ENCODE results near the gene KREMEN2. TPM values are rescaled to one million over a fixed set of nuclear protein-coding genes. Genes with fewer than 3 reads are reported as not detected.

The KREMEN2 gene
- total RNA-seq, 2 experiments from 2014 or later: not detected

- H3K27me3 ChIP-seq (ENCODE audit: control insufficient read depth in 1 of 2, insufficient read depth in 2 of 2, low read length in 2 of 2): no peaks in the 10 kb centered on the region
- ATAC-seq (ENCODE audit: poor library complexity): no peak
These were observed 27.6 kb downstream of the KREMEN2 start for GRCh38 chr16:2991566-2992261.

DNA sequence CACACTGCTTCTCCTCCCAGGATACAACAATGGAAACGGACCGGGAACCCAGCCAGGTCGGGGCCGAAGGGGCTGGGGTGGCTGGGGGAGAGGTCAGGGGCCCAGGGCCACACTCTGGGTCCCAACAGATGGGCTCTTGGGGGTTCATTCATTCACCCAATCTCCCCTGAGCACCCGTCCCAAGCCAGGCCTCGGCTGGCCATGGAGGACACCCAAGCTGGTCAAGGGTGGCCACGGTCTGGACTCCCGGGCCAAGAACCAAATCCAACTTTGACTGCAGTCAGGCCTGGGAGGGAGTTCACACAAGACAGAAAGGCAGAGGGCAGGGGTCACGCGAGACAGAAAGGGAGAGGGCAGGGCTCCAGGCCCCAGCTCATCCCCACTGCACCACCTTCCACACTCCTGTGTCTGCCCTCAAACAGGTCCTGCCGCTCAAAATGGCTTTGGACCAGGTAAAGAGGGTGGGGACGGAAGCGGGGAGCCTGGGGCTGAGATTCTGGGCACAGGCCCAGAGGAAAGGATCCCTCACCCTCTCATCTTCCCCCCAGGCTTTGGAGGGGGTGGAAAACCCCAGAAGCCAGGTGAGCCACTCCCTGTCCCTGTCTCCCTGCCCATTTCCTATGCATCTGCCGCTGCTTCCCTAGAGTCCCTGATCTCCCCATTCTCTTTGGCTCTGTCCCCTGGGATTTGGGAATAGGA lies 28.5 kb downstream of the KREMEN2 start:
- ChIA-PET POLR2A (no interaction called here), CTCF (no interaction called here)
- H3K4me1 Mint-ChIP-seq (ENCODE audit: low read depth): no peaks in the 10 kb centered on the region
- no peak overlapping the region for H3K27ac ChIP-seq (ENCODE audit: low read depth in 1 of 2, low read length in 2 of 2)
- no peak overlapping the region for H3K4me3 ChIP-seq (ENCODE audit: low read length)
- H3K4me1 ChIP-seq (ENCODE audit: insufficient read depth, low read length): no peaks in the 10 kb centered on the region
- DNase-seq (no peak), ATAC-seq (ENCODE audit: poor library complexity) (no peak)
- no peaks in the 10 kb centered on the region for H3K9me3 Mint-ChIP-seq
- H3K27me3 Mint-ChIP-seq: no peaks in the 10 kb centered on the region
- H3K27me3 ChIP-seq (ENCODE audit: control insufficient read depth in 1 of 2, insufficient read depth in 2 of 2, low read length in 2 of 2): no peaks in the 10 kb centered on the region
- intact Hi-C loops (cut with DNase I, micrococcal nuclease): no loop called here
- no peaks in the 10 kb centered on the region for H3K36me3 Mint-ChIP-seq (ENCODE audit: low read depth)
- H3K4me3 Mint-ChIP-seq: no peak overlapping the region
- H3K27ac Mint-ChIP-seq: no peak overlapping the region
- no peak for TF ChIP-seq CTCF (IDR thresholded peaks at IDR 0.05)
- no peaks in the 10 kb centered on the region for H3K9me3 ChIP-seq (ENCODE audit: control insufficient read depth in 1 of 2, insufficient read depth in 1 of 2, low read length in 2 of 2)
- no peaks in the 10 kb centered on the region for H3K36me3 ChIP-seq (ENCODE audit: insufficient read depth, low read length)

More at GRCh38 chr16:2991566-2992261, 27.6 kb downstream of the KREMEN2 start:
- intact Hi-C loops (cut with DNase I, micrococcal nuclease): no loop called here
- no peak for DNase-seq
- no peaks in the 10 kb centered on the region for H3K4me1 Mint-ChIP-seq (ENCODE audit: low read depth)
- no peaks in the 10 kb centered on the region for H3K27me3 Mint-ChIP-seq
- H3K4me3 ChIP-seq (ENCODE audit: low read length): no peak overlapping the region
- POLR2A ChIA-PET: no interaction called here
- CTCF ChIA-PET: no interaction called here
- no peak overlapping the region for H3K27ac Mint-ChIP-seq
- no peak overlapping the region for H3K27ac ChIP-seq (ENCODE audit: low read depth in 1 of 2, low read length in 2 of 2)
- H3K9me3 Mint-ChIP-seq: no peaks in the 10 kb centered on the region
- H3K9me3 ChIP-seq (ENCODE audit: control insufficient read depth in 1 of 2, insufficient read depth in 1 of 2, low read length in 2 of 2): no peaks in the 10 kb centered on the region
- H3K36me3 Mint-ChIP-seq (ENCODE audit: low read depth): no peaks in the 10 kb centered on the region
- no peaks in the 10 kb centered on the region for H3K4me1 ChIP-seq (ENCODE audit: insufficient read depth, low read length)
- no peaks in the 10 kb centered on the region for H3K36me3 ChIP-seq (ENCODE audit: insufficient read depth, low read length)
- TF ChIP-seq CTCF (IDR thresholded peaks at IDR 0.05): no peak
- no peak overlapping the region for H3K4me3 Mint-ChIP-seq

DNA sequence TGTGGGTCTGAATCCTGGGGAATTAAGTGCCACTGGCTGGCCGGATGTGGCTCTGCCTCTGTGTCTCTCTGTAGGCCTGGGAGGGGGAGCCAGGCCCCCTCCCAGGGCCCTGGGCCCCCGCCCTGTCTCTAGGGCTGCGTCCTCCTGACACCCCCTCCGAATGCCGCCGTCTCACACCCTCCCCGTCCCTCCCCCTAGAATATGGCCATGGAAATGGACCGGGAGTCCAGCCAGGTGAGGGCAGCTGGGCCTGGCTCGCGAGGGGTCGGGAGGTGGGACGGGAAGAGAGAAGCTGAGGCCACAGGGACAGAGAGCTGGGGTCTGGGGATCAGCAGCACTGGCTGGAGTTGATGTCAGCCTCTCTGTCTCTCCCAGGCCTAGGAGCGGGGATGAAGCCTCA lies 32.2 kb downstream of the KREMEN2 start:
- H3K4me1 ChIP-seq (ENCODE audit: insufficient read depth, low read length): no peaks in the 10 kb centered on the region
- H3K27me3 ChIP-seq (ENCODE audit: control insufficient read depth in 1 of 2, insufficient read depth in 2 of 2, low read length in 2 of 2): no peaks in the 10 kb centered on the region
- Mint-ChIP-seq H3K9me3 (no peaks in the 10 kb centered on the region), H3K4me1 (ENCODE audit: low read depth) (no peaks in the 10 kb centered on the region), H3K27ac (no peak overlapping the region), H3K36me3 (ENCODE audit: low read depth) (no peaks in the 10 kb centered on the region), H3K4me3 (no peak overlapping the region), H3K27me3 (no peaks in the 10 kb centered on the region)
- ChIA-PET CTCF (no interaction called here), POLR2A (no interaction called here)
- no peak for TF ChIP-seq CTCF (IDR thresholded peaks at IDR 0.05)
- H3K4me3 ChIP-seq (ENCODE audit: low read length): no peak overlapping the region
- H3K36me3 ChIP-seq (ENCODE audit: insufficient read depth, low read length): no peaks in the 10 kb centered on the region
- no peak for ATAC-seq (ENCODE audit: poor library complexity)
- intact Hi-C loops (cut with DNase I, micrococcal nuclease): no loop called here
- DNase-seq: no peak
- no peaks in the 10 kb centered on the region for H3K9me3 ChIP-seq (ENCODE audit: control insufficient read depth in 1 of 2, insufficient read depth in 1 of 2, low read length in 2 of 2)
- no peak overlapping the region for H3K27ac ChIP-seq (ENCODE audit: low read depth in 1 of 2, low read length in 2 of 2)
